Stimulated activated CD8-positive, alpha-beta memory T cell treated with anti-CD3 and anti-CD28 coated beads, Interleukin-7, amount 100 ng/mL, for 4 hours (primary cell): Measurements from ENCODE around the gene PPME1.

Experiments
- DNase-seq, 2 donors: peaks; one replicate each; pipeline ENCODE4 v3.0.0-alpha.2; 2020; ENCODE audit warnings: low read depth in 2 of 2

Gene PPME1

DNA sequence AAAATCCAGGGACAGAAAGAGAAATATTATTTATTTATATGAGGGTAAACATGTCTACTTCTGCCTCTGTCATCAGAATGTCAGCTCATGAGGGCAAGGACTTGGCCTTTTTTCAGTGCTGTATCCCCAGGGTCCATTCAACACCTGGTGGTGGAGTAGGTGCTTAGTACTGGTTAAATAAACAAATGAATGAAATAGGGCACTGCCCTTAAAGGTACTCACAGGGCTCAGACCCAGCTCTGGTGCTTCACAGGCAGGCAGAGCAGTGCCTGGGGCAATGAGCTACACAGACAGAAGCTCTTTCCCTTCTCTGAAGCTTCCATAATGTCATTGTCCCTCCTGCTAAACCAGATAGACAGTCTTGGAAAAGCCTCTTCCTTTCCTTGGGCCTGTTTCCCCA, 109.4 kb downstream of the PPME1 start:
- no peak for DNase-seq

DNA sequence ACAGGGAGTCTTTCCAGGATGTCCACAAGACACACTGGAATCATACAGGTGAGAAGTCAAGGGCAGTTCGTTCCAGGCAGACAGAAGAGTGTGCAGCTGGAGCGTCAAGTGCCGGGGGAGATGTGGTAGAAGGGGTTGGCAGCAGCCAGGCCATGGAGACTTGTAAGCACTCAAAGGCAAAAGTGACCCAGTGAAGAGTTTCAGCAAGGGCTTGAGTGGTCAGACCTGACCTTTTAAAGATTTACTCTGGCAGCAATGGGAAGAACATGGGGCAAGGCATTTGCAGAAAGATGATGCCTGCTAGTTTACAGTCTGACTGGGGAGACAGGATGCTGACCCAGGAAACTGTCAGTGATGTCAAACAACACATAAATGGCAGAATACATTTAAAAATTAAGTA, 111.3 kb downstream of the PPME1 start:
- no peak for DNase-seq

DNA sequence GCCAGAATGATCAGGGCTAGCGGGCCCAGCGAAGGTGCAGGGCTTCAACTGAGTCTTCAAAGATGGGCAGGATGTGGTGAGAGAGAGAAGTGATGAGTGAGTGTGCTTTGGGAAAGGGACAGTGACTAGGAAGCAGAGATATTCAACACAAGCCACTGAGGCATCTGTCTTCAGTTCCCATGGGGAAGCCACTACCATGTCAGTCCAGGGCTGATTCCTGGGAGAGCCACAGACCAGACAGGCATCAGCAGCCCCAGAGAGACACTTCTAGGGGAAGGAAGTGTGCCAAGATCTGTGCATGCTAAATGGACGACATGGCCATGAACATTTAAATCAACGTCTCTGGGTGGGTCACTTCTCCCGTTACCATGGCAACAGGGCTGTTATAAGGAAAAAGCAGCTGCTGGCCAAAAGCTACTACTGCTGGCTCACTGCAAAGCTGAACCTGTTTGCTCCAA, 111.9 kb downstream of the PPME1 start:
- no peak for DNase-seq

DNA sequence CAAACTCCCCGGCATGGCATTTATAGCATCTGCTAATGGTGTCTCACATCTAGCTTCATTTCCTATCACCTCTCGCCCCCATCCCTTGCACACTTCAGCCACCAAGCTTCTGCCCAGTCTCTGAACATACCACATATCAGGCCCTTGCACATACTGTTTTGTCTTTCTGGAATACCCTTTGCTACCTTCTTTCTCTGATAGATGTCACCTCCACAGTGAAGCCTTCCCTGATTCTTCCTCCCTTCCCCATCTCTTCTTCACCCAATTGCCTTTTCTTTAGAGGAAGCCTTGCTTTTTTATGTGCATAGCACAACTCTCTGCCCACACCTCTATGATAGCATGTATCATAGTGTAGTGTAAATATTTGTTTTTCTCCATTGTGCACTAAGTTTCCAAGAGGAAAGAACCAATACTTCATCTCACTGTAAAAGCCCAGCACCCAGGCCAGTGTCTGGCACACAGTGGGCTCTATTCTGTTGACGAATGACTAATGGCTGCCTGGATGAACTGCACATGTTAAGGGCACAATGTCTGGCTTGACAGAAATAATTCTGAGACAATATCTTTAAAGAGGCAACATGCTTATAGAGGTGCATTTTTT, 112.6 kb downstream of the PPME1 start:
- DNase-seq = no peak

DNA sequence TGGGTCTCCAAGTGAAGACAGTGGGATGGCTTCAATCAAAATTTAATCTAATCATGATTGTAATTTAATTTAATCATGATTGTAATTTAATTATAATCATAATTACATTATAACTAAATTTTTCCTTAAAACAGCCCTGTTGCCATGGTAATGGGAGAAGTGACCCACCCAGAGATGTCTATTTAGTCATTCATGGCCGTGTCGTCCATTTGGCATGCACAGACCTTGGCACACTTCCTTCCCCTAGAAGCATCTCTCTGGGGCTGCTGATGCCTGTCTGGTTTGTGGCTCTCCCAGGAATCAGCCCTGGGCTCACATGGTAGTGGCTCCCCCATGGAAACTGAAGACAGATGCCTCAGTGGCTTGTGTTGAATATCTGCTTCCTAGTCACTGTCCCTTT, 113.4 kb downstream of the PPME1 start:
- DNase-seq = no peak

GRCh38 chr11:74288161-74288560, 117.1 kb downstream of the PPME1 start:
- DNase-seq = no peak

DNA sequence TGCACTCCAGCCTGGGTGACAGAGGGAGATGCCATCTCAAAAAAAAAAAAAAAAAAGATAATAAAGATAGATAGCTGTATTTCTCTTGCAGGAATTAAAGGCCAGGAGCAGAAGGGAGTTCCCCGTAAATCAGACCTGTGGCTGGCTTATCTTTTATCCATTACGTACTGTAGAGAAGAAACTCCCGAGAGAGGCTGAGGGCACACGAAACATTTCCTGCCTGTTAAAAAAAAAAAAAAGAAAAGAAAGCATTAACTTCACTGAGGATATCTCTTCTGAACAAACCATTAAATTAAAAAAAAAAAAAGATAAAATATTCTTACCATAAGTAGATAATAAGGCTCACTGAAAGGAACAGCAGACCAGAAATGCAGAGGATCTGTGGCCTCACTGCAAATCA, 117.8 kb downstream of the PPME1 start:
- no peak for DNase-seq

- DNase-seq = no peak
Observed at GRCh38 chr11:74297484-74297883, 126.4 kb downstream of the PPME1 start.

DNA sequence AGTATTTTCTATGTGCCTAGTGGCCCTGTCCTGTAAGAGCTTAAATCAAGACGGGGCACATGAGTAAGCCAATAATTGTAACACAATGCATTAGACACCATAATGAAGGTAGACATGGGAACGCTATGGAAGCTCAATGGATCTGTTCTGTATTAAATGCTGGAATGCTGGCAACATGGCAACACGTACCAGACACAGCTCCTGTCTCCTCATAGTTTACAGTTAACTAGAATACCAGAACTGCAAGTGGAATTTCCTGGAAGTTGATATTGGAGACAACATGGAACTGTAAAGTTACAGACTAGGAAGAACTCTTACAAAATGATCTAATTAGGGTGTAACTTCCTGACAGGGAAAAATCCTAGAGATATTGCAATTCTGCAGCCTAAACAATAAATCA, 127.9 kb downstream of the PPME1 start:
- DNase-seq = no peak
